Liver (tissue), 9 donors: Measurements from ENCODE around the gene SCART1. TPM values are rescaled to one million over a fixed set of nuclear protein-coding genes. Genes with fewer than 3 reads are reported as not detected.

Experiments
- DNase-seq: peaks from one replicate; pipeline ENCODE4 v3.0.0-alpha.2; 2017; ENCODE audit warnings: low spot score
- H3K27ac ChIP-seq, 2 donors: one replicate each; pipeline ENCODE4 v1.7.0; 2013; ENCODE audit warnings: inconsistent platforms in 2 of 2, low read length in 2 of 2, control low read depth in 1 of 2, low read depth in 1 of 2, mild to moderate bottlenecking in 1 of 2
- H3K27me3 ChIP-seq, 4 donors: one replicate each; pipeline versions ENCODE4 v1.6.1 to v1.7.0; 2013; ENCODE audit warnings: low read length in 3 of 4, inconsistent platforms in 1 of 4, mild to moderate bottlenecking in 1 of 4, moderate library complexity in 1 of 4; ENCODE audit not compliant: control insufficient read depth in 4 of 4, insufficient read depth in 4 of 4
- H3K36me3 ChIP-seq, 4 donors: one replicate each; pipeline versions ENCODE4 v1.6.1 to v1.7.0; 2013; ENCODE audit warnings: low read length in 3 of 4, mild to moderate bottlenecking in 3 of 4, low read depth in 1 of 4, moderate library complexity in 1 of 4; ENCODE audit not compliant: control insufficient read depth in 4 of 4, insufficient read depth in 3 of 4
- H3K4me1 ChIP-seq, 4 donors: one replicate each; pipeline versions ENCODE4 v1.6.1 to v1.7.0; 2013; ENCODE audit warnings: low read length in 3 of 4, mild to moderate bottlenecking in 3 of 4, moderate library complexity in 1 of 4; ENCODE audit not compliant: control insufficient read depth in 4 of 4, insufficient read depth in 4 of 4
- H3K4me3 ChIP-seq, 3 donors: one replicate each; pipeline versions ENCODE4 v1.6.1 to v1.7.0; 2013; ENCODE audit warnings: low read length in 3 of 3, control low read depth in 1 of 3, low read depth in 1 of 3, mild to moderate bottlenecking in 1 of 3
- H3K9ac ChIP-seq, 2 donors: one replicate each; pipeline ENCODE4 v1.7.0; 2013; ENCODE audit warnings: low read length in 2 of 2, mild to moderate bottlenecking in 2 of 2, moderate library complexity in 2 of 2, control low read depth in 1 of 2, low read depth in 1 of 2
- H3K9me3 ChIP-seq, 4 donors: one replicate each; pipeline versions ENCODE4 v1.6.1 to v1.7.0; 2013; ENCODE audit warnings: low read length in 3 of 4; ENCODE audit not compliant: control insufficient read depth in 4 of 4
- FOXA1 ChIP-seq: IDR thresholded peaks from 2 replicates; pipeline ENCODE4 v1.6.1; 2016; ENCODE audit warnings: antibody characterized with exemption
- FOXA2 ChIP-seq: IDR thresholded peaks from 2 replicates; pipeline ENCODE4 v1.6.1; 2016; ENCODE audit warnings: antibody characterized with exemption
- GABPA ChIP-seq, 2 donors: IDR thresholded peaks in 1 of 2; conservative IDR thresholded peaks in 1 of 2; 2 replicates each; pipeline ENCODE4 v1.6.1; 2016; ENCODE audit warnings: antibody characterized with exemption in 2 of 2, mild to moderate bottlenecking in 1 of 2, moderate library complexity in 1 of 2
- HNF4A ChIP-seq, 2 donors: conservative IDR thresholded peaks; 2 replicates each; pipeline ENCODE4 v1.6.1; 2016; ENCODE audit warnings: antibody characterized with exemption in 2 of 2, mild to moderate bottlenecking in 2 of 2
- JUND ChIP-seq, 2 donors: IDR thresholded peaks; 2 replicates each; pipeline ENCODE4 v1.6.1; 2016; ENCODE audit warnings: antibody characterized with exemption in 2 of 2
- NR2F2 ChIP-seq: IDR thresholded peaks from 2 replicates; pipeline ENCODE4 v1.6.1; 2016; ENCODE audit warnings: antibody characterized with exemption
- RAD21 ChIP-seq, 2 donors: IDR thresholded peaks; 2 replicates each; pipeline ENCODE4 v1.6.1; 2016; ENCODE audit warnings: antibody characterized with exemption in 2 of 2, mild to moderate bottlenecking in 2 of 2
- YY1 ChIP-seq: IDR thresholded peaks from 2 replicates; pipeline ENCODE4 v1.6.1; 2016; ENCODE audit warnings: antibody characterized with exemption, mild to moderate bottlenecking
- WGBS: extraction: QIAGEN DNeasy Blood & Tissue Kit; methylation state at CpG from one replicate; pipeline ENCODE4 v1.1.7; 2013; 5-methylcytosine and 5-hydroxymethylcytosine counted together
- polyA plus RNA-seq, 2 donors: library from polyadenylated mRNA; stranded (reverse) in 1 of 2; unstranded in 1 of 2; fragments of 200-250 nt in 1 of 2; fragments of >200 nt in 1 of 2; fragmentation: Nextera tagmentation in 1 of 2; extraction: Ambion mirVana in 1 of 2; gene quantifications; one replicate each; pipeline versions ENCODE4 v1.2.1 to v1.2.3, GENCODE V29; 2013 to 2015
- total RNA-seq, 2 donors: library from RNA; depleted of rRNA; stranded (reverse); fragments of >200 nt; gene quantifications; one replicate each; pipeline ENCODE4 v1.2.3, GENCODE V29; 2014
- TF ChIP-seq, protein P1 (sequence below): IDR thresholded peaks from 2 replicates; pipeline ENCODE4 v1.6.1; 2016; ENCODE audit warnings: antibody characterized with exemption
- TF ChIP-seq, protein P2 (sequence below): IDR thresholded peaks from 2 replicates; pipeline ENCODE4 v1.6.1; 2016; ENCODE audit warnings: antibody characterized with exemption
- TF ChIP-seq, protein P3 (sequence below): fragments of 150-350 bp; IDR thresholded peaks from 2 replicates; pipeline ENCODE4 v1.5.1; 2017; ENCODE audit warnings: improper control_type of control experiment, low read depth, low read length; ENCODE audit not compliant: missing input control
- donor health status: healthy.
- donor health status: healthy.
- donor health status: healthy.
- donor health status: healthy.
- donor health status: healthy.

Gene SCART1
- total and polyA plus RNA-seq, 4 donors: 0.32 to 1.1 (median 0.68) TPM

DNA sequence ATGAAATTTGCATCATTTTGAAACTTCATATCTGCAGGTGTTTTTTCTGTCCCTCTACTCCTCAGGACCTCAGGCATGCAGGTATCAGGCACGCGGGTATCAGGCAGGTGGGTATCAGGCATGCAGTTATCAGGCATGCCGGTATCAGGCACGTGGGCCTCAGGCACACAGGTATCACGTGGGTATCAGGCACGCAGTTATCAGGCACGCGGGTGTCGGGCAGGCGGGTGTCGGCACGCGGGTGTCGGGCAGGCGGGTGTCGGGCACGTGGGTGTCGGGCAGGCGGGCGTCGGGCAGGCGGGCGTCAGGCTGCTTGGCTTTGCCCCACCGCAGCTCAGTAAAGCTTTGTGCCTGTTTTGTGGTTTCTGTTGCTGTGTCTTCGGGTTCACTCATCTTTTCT, 38.0 kb upstream of the SCART1 start:
- Histone ChIP-seq H3K9ac (no peak overlapping the region), H3K27ac (no peak overlapping the region), H3K4me1 (no peaks in the 10 kb centered on the region), H3K4me3 (no peak overlapping the region), H3K9me3 (peaks cover 0 to 12% (median 1%) of the 10 kb centered on the region in 4 donors), H3K36me3 (peaks cover 8 to 27% (median 24%) of the 10 kb centered on the region in 4 donors), H3K27me3 (no peaks in the 10 kb centered on the region)
- TF ChIP-seq, protein P1, sequence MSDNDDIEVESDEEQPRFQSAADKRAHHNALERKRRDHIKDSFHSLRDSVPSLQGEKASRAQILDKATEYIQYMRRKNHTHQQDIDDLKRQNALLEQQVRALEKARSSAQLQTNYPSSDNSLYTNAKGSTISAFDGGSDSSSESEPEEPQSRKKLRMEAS: no peak
- TF ChIP-seq JUND (IDR thresholded peaks at IDR 0.05): no peak
- WGBS: 95% methylated on average over 25 of the region's 25 CpGs
- DNase-seq: no peak

DNA sequence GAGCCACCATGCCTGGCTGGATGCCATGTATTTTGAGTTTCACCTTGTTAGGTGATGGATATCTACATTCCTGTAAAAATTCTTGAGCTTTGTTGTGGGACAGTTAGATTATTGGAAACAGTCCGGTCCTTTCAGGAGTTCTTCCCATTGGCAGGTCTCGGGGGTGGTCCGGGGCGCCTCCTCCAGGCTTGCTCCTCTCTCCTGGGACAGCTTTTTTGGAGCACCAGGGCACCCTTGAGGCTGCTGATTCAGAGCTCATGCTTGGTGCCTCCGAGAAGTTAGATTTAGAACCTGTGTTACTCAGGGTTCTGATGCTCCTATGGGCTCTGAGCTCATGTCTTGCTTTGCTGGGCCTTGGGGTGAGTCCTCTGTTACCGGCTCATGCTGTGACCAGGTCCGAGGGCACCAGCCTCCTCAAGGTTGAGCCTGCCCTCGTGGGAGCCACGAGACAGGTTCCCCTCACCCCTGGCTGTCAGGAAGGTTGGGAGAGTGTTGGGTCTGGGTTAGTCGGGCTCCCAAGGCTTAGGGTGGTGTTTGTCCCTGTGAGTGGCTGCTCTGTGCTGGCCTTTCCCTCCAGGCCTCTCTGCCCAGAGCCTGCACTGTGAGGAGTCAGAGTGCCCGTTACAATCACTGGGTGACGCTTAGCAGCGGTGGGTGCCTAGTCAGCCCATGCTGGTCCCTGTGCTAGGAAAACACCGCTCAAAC, 35.3 kb upstream of the SCART1 start:
- TF ChIP-seq YY1: no peak
- H3K27ac ChIP-seq: no peak overlapping the region
- peaks cover 6 to 17% (median 9%) of the 10 kb centered on the region in 4 donors for H3K36me3 ChIP-seq
- no peak overlapping the region for H3K4me3 ChIP-seq
- H3K27me3 ChIP-seq: peaks cover 0 to 3% (median 0%) of the 10 kb centered on the region in 4 donors
- no peak for DNase-seq
- H3K9me3 ChIP-seq: no peaks in the 10 kb centered on the region
- WGBS: 97% methylated on average over 14 of the region's 14 CpGs
- H3K9ac ChIP-seq: no peak overlapping the region
- H3K4me1 ChIP-seq: peaks cover 0 to 7% (median 4%) of the 10 kb centered on the region in 4 donors

DNA sequence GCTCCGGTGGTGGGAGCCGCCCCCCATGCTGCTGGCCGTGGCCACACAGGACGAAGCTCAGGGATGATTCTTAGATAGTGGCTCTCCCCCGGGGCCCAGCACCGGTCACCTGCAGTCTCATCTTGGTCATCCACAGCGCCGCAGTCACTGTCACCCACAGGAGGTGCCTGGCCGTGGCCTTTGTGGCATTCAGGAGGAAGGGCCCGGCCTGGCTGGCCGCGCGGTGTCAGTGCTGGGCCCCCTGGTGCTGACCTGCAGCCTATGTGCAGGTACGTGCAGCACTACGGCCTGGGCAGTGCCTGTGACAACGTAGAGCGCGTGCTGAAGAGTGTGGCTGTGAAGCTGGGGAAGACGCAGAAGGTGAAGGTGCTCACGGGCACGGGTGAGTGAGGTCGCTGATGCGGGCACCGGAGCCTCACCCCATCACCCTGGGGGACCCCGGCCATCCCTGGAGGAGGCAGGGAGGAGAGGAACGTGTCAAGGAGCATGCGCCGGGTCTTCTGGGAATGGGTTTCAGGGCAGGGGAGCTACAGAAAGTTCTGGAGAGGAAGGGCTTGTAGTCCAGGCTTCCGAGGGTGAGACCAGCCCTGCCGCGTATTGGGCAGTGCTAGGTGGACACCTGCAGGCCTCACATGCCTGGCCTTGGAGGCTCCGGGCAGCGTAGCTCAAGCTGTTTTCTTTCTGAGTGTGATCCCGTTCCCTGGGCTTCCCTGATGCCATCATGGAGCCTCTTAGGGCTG, 34.4 kb upstream of the SCART1 start:
- Histone ChIP-seq H3K9ac (no peak overlapping the region), H3K9me3 (no peaks in the 10 kb centered on the region), H3K27ac (no peak overlapping the region), H3K27me3 (peaks cover 0 to 3% (median 0%) of the 10 kb centered on the region in 4 donors), H3K4me3 (no peak overlapping the region), H3K36me3 (peaks cover 6 to 17% (median 9%) of the 10 kb centered on the region in 4 donors), H3K4me1 (peaks cover 0 to 10% (median 4%) of the 10 kb centered on the region in 4 donors)
- 95% methylated on average over 34 of the region's 34 CpGs for WGBS
- DNase-seq: peak; percentile 30
- TF ChIP-seq FOXA2 (no peak), GABPA (IDR thresholded peaks at IDR 0.05 in 1 of 2, conservative IDR thresholded peaks at IDR 0.05 in 1 of 2) (no peak), FOXA1 (no peak), HNF4A (conservative IDR thresholded peaks at IDR 0.05) (no peak), JUND (IDR thresholded peaks at IDR 0.05) (no peak), YY1 (no peak), RAD21 (IDR thresholded peaks at IDR 0.05) (no peak), NR2F2 (no peak)
- TF ChIP-seq, protein P2, sequence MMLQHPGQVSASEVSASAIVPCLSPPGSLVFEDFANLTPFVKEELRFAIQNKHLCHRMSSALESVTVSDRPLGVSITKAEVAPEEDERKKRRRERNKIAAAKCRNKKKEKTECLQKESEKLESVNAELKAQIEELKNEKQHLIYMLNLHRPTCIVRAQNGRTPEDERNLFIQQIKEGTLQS: no peak
- TF ChIP-seq, protein P3, sequence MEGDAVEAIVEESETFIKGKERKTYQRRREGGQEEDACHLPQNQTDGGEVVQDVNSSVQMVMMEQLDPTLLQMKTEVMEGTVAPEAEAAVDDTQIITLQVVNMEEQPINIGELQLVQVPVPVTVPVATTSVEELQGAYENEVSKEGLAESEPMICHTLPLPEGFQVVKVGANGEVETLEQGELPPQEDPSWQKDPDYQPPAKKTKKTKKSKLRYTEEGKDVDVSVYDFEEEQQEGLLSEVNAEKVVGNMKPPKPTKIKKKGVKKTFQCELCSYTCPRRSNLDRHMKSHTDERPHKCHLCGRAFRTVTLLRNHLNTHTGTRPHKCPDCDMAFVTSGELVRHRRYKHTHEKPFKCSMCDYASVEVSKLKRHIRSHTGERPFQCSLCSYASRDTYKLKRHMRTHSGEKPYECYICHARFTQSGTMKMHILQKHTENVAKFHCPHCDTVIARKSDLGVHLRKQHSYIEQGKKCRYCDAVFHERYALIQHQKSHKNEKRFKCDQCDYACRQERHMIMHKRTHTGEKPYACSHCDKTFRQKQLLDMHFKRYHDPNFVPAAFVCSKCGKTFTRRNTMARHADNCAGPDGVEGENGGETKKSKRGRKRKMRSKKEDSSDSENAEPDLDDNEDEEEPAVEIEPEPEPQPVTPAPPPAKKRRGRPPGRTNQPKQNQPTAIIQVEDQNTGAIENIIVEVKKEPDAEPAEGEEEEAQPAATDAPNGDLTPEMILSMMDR: no peak
